ENCODE results near the gene IL11.
A peak's percentile ranks its signal among the peaks of the same experiment; 100 is the strongest.

The IL11 gene

GRCh38 chr19:55354698-55355212 is 15.5 kb downstream of the IL11 start, which contains the start of gene COX6B2:
Gene COX6B2, minus strand, starts transcription at chr19:55354719. Its CDS starts 198 bp downstream, at chr19:55354521.
- DNase-seq (ENCODE audit: low spot score), result no peak
- H3K79me1 ChIP-seq (ENCODE audit: low read depth, low read length), result no peaks in the 10 kb centered on the region
- H3K27me3 ChIP-seq (ENCODE audit: control insufficient read depth in 3 of 3, insufficient read depth in 3 of 3, low read depth in 1 of 3, low read length in 3 of 3), result peaks cover 7 to 65% (median 56%) of the 10 kb centered on the region in 3 experiments

GRCh38 chr19:55353803-55354697 is 16.2 kb downstream of the IL11 start:
- no peak overlapping the region for H3K4ac ChIP-seq (ENCODE audit: low read length)
- peak overlapping the region; percentile 92 for H3K9ac ChIP-seq (ENCODE audit: low read depth, low read length, poor library complexity)
- H2BK15ac ChIP-seq (ENCODE audit: low read length), result peak overlapping the region; percentile 84
- H3K23ac ChIP-seq (ENCODE audit: low read depth, low read length, poor library complexity), result peak overlapping the region; percentile 75
- H3K4me2 ChIP-seq (ENCODE audit: insufficient read depth, low read length, poor library complexity, severe bottlenecking), result peak overlapping the region; percentile 80
- peak overlapping the region; percentile 89 for H2AK5ac ChIP-seq (ENCODE audit: low read depth, low read length)
- no peaks in the 10 kb centered on the region for H3K79me1 ChIP-seq (ENCODE audit: low read depth, low read length)
- H3K18ac ChIP-seq (ENCODE audit: low read length), result peak overlapping the region; percentile 96
- H2AFZ ChIP-seq (ENCODE audit: low read length), result peak overlapping the region; percentile 90
- no peak overlapping the region for H4K91ac ChIP-seq (ENCODE audit: low read depth, low read length, poor library complexity)
- H3K27ac ChIP-seq (replicated peaks; ENCODE audit: low read length), result no peak overlapping the region
- peak overlapping the region; percentile 35 for H2BK5ac ChIP-seq (ENCODE audit: low read length)
- no peak overlapping the region for H2BK120ac ChIP-seq (ENCODE audit: low read depth, low read length)
- peak overlapping the region; percentile 44 for H3K14ac ChIP-seq (ENCODE audit: low read length)
- peaks cover 7 to 12% of the 10 kb centered on the region in 2 donors for H3K4me1 ChIP-seq (ENCODE audit: control insufficient read depth in 2 of 2, insufficient read depth in 1 of 2, low read depth in 1 of 2, low read length in 2 of 2)
- no peak overlapping the region for H2BK12ac ChIP-seq (ENCODE audit: low read length)
- peaks cover 7 to 65% (median 56%) of the 10 kb centered on the region in 3 experiments for H3K27me3 ChIP-seq (ENCODE audit: control insufficient read depth in 3 of 3, insufficient read depth in 3 of 3, low read depth in 1 of 3, low read length in 3 of 3)
- H3K4me3 ChIP-seq (ENCODE audit: low read length in 2 of 2), result peak overlapping the region; percentile 44 to 81
- H3K36me3 ChIP-seq (replicated peaks in 1 of 2; ENCODE audit: control insufficient read depth in 2 of 2, insufficient read depth in 2 of 2, low read length in 2 of 2), result no peaks in the 10 kb centered on the region
- no CpG with 5 or more reads among the region's 72 CpGs for WGBS, 2 donors (ENCODE audit: extremely low coverage in 2 of 2, insufficient read length in 2 of 2, insufficient replicate concordance in 1 of 2)
- H4K8ac ChIP-seq (ENCODE audit: low read depth, low read length), result no peak overlapping the region
- DNase-seq (ENCODE audit: low spot score), result no peak
- H3K9me3 ChIP-seq (replicated peaks in 1 of 2; ENCODE audit: control insufficient read depth in 2 of 2, insufficient read depth in 1 of 2, low read depth in 1 of 2, low read length in 2 of 2), result no peaks in the 10 kb centered on the region

More at GRCh38 chr19:55354698-55355212, 15.5 kb downstream of the IL11 start, which contains the start of gene COX6B2:
- no peak within 1 kb of the TSS for H2BK120ac ChIP-seq (ENCODE audit: low read depth, low read length)
- H3K23ac ChIP-seq (ENCODE audit: low read depth, low read length, poor library complexity), result peak within 1 kb of the TSS; percentile 75
- no peaks in the 10 kb centered on the region for H3K36me3 ChIP-seq (replicated peaks in 1 of 2; ENCODE audit: control insufficient read depth in 2 of 2, insufficient read depth in 2 of 2, low read length in 2 of 2)
- peaks cover 7 to 10% of the 10 kb centered on the region in 2 donors for H3K4me1 ChIP-seq (ENCODE audit: control insufficient read depth in 2 of 2, insufficient read depth in 1 of 2, low read depth in 1 of 2, low read length in 2 of 2)
- H3K9ac ChIP-seq (ENCODE audit: low read depth, low read length, poor library complexity), result peak within 1 kb of the TSS; percentile 92
- H2BK15ac ChIP-seq (ENCODE audit: low read length), result peak within 1 kb of the TSS; percentile 84
- no peak within 1 kb of the TSS for H3K27ac ChIP-seq (replicated peaks; ENCODE audit: low read length)
- H2BK5ac ChIP-seq (ENCODE audit: low read length), result peak within 1 kb of the TSS; percentile 35
- H2AFZ ChIP-seq (ENCODE audit: low read length), result peak within 1 kb of the TSS; percentile 90
- peak within 1 kb of the TSS; percentile 44 for H3K14ac ChIP-seq (ENCODE audit: low read length)
- H3K4me3 ChIP-seq (ENCODE audit: low read length in 2 of 2), result peak within 1 kb of the TSS; percentile 44 to 81
- H3K4me2 ChIP-seq (ENCODE audit: insufficient read depth, low read length, poor library complexity, severe bottlenecking), result peak within 1 kb of the TSS; percentile 80
- WGBS, 2 donors (ENCODE audit: extremely low coverage in 2 of 2, insufficient read length in 2 of 2, insufficient replicate concordance in 1 of 2), result no CpG with 5 or more reads among the region's 43 CpGs
- peak within 1 kb of the TSS; percentile 96 for H3K18ac ChIP-seq (ENCODE audit: low read length)
- no peak within 1 kb of the TSS for H4K91ac ChIP-seq (ENCODE audit: low read depth, low read length, poor library complexity)
- no peaks in the 10 kb centered on the region for H3K9me3 ChIP-seq (replicated peaks in 1 of 2; ENCODE audit: control insufficient read depth in 2 of 2, insufficient read depth in 1 of 2, low read depth in 1 of 2, low read length in 2 of 2)
- peak within 1 kb of the TSS; percentile 89 for H2AK5ac ChIP-seq (ENCODE audit: low read depth, low read length)
- H2BK12ac ChIP-seq (ENCODE audit: low read length), result no peak within 1 kb of the TSS
- no peak within 1 kb of the TSS for H3K4ac ChIP-seq (ENCODE audit: low read length)
- no peak within 1 kb of the TSS for H4K8ac ChIP-seq (ENCODE audit: low read depth, low read length)

DNA sequence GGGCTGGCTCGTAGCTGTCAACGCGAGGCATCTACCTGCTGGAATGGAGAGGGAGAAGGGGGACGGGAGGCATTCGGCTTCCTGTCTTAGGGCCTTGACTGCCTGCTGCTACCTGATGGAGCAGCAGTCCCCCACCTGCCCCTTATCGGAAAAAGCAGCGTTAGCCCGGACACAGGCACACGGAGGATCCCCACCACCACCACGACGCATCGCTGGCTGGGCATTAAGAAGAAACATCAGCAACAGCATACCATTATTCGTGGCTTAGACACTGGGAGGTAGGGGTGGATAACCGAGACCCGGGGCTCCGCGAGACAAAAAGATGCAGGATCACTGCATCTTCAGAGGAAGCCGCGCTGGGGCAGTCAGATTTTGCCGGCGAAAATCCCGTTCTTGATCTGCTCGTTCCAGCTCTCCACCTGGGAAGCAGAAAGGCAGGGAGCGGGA is 16.9 kb downstream of the IL11 start:
- Histone ChIP-seq H2BK120ac (ENCODE audit: low read depth, low read length) (no peak overlapping the region), H4K8ac (ENCODE audit: low read depth, low read length) (no peak overlapping the region), H2BK12ac (ENCODE audit: low read length) (no peak overlapping the region), H3K9me3 (replicated peaks in 1 of 2; ENCODE audit: control insufficient read depth in 2 of 2, insufficient read depth in 1 of 2, low read depth in 1 of 2, low read length in 2 of 2) (no peaks in the 10 kb centered on the region), H3K14ac (ENCODE audit: low read length) (no peak overlapping the region), H4K91ac (ENCODE audit: low read depth, low read length, poor library complexity) (no peak overlapping the region), H3K4me1 (ENCODE audit: control insufficient read depth in 2 of 2, insufficient read depth in 1 of 2, low read depth in 1 of 2, low read length in 2 of 2) (peaks cover 11 to 16% of the 10 kb centered on the region in 2 donors), H2AFZ (ENCODE audit: low read length) (peak overlapping the region; percentile 90), H3K18ac (ENCODE audit: low read length) (peak overlapping the region; percentile 96), H3K36me3 (replicated peaks in 1 of 2; ENCODE audit: control insufficient read depth in 2 of 2, insufficient read depth in 2 of 2, low read length in 2 of 2) (peaks cover 0 to 4% of the 10 kb centered on the region in 2 donors), H3K23ac (ENCODE audit: low read depth, low read length, poor library complexity) (peak overlapping the region; percentile 75), H2AK5ac (ENCODE audit: low read depth, low read length) (no peak overlapping the region), H3K9ac (ENCODE audit: low read depth, low read length, poor library complexity) (peak overlapping the region; percentile 92), H3K27me3 (ENCODE audit: control insufficient read depth in 3 of 3, insufficient read depth in 3 of 3, low read depth in 1 of 3, low read length in 3 of 3) (peaks cover 7 to 59% (median 56%) of the 10 kb centered on the region in 3 experiments), H3K4me3 (ENCODE audit: low read length in 2 of 2) (peak overlapping the region; percentile 44 to 81), H3K27ac (replicated peaks; ENCODE audit: low read length) (no peak overlapping the region), H3K4ac (ENCODE audit: low read length) (no peak overlapping the region), H2BK5ac (ENCODE audit: low read length) (no peak overlapping the region), H3K4me2 (ENCODE audit: insufficient read depth, low read length, poor library complexity, severe bottlenecking) (peak overlapping the region; percentile 80), H3K79me1 (ENCODE audit: low read depth, low read length) (no peaks in the 10 kb centered on the region), H2BK15ac (ENCODE audit: low read length) (peak overlapping the region; percentile 41)
- no peak for DNase-seq (ENCODE audit: low spot score)
- WGBS, 2 donors (ENCODE audit: extremely low coverage in 2 of 2, insufficient read length in 2 of 2, insufficient replicate concordance in 1 of 2), result no CpG with 5 or more reads among the region's 24 CpGs
